Coronary artery (tissue), 2 donors: ENCODE data around the gene DSCAML1.

Source experiments
- DNase-seq: peaks from one replicate; pipeline ENCODE4 v3.0.0-alpha.2; 2017; ENCODE audit warnings: low spot score
- H3K27ac ChIP-seq, 2 donors: fragments of 200-600 bp; sonication (generic); one replicate each; pipeline ENCODE4 v1.5.1; 2016 to 2019
- H3K4me3 ChIP-seq: fragments of 200-600 bp; sonication (generic); 2 replicates; pipeline ENCODE4 v1.5.1; 2016; ENCODE audit warnings: mild to moderate bottlenecking, moderate library complexity
- CTCF ChIP-seq: fragments of 200-600 bp; sonication (generic); IDR thresholded peaks from one replicate; pipeline ENCODE4 v1.5.1; 2019; ENCODE audit warnings: antibody characterized with exemption

The DSCAML1 gene

DNA sequence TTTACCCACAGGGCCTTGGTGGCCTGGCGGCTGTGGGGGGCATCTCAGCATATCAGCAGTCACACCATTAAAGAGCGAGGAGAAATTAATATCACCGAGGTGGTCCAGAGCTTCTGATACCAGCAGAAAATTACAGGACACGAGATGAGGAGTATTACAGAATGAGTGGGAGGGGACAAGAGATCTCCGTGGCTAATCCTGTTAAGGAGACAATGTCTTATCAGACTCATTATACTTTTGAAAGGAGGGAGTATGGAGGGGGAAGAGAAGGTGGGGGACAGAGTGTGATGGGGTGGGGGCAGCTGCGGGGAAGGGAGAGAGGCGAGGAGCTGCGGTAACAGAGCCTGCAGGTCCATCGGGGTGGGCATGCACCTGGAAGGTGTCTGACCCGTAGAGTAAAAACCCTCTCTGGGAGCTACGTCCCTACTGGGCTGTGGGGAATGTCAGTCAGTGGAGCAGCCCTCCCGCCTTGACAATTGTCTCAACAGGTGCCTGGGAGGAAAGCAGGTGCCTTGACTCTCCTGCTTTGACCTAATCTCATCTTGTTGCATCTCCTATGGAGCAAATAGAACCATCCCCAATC lies 245.2 kb downstream of the DSCAML1 start:
- no peak for TF ChIP-seq CTCF
- no peak overlapping the region for H3K4me3 ChIP-seq
- H3K27ac ChIP-seq, result no peak overlapping the region
- no peak for DNase-seq

- no peak for TF ChIP-seq CTCF
- H3K4me3 ChIP-seq, result no peak overlapping the region
- H3K27ac ChIP-seq, result no peak overlapping the region
- DNase-seq, result no peak
These were observed 246.6 kb downstream of the DSCAML1 start for GRCh38 chr11:117550466-117550865.

DNA sequence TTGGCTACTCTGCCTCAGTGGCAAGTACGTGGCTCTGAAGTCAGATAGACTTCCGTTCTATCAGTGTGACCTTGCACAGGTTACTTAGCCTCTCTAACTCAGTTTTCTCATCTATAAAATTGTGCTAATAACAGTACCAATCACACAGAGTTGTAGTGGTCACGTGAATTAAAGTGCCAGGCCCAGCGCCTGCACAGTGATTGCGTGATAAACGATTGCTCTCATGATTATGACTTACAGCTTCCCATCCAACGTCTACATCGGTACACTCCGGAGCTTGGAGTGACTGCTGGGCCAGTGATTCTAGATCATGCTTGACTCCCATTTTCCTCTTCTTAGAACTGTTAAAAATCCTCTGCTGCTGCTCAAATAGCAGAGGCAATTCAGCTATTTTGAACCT lies 247.6 kb downstream of the DSCAML1 start:
- no peak overlapping the region for H3K27ac ChIP-seq
- TF ChIP-seq CTCF, result no peak
- DNase-seq, result no peak
- H3K4me3 ChIP-seq, result no peak overlapping the region

DNA sequence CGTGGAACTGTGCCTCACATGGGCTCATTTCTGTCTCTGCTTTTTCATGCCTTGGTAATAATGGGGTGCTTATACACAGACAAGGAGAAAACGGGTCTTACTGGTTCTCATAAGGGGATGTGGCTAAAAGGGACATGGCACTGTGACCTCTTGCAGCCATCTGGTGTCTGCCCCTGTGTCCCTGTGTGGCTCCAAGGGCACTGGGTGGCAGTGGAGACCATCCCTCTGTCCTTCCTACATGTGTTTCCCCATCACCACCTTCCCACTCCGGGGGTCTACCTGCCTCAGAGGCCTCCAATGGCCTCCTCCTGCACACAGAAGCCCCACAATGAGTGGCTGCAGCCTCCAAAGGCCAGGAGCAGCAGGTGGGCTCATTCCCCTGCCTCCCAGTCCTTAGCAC lies 248.1 kb downstream of the DSCAML1 start:
- TF ChIP-seq CTCF, result no peak
- Histone ChIP-seq H3K27ac (no peak overlapping the region), H3K4me3 (no peak overlapping the region)
- DNase-seq, result no peak

GRCh38 chr11:117547946-117548345 lies 249.1 kb downstream of the DSCAML1 start:
- TF ChIP-seq CTCF, result no peak
- no peak for DNase-seq
- Histone ChIP-seq H3K27ac (no peak overlapping the region), H3K4me3 (no peak overlapping the region)

DNA sequence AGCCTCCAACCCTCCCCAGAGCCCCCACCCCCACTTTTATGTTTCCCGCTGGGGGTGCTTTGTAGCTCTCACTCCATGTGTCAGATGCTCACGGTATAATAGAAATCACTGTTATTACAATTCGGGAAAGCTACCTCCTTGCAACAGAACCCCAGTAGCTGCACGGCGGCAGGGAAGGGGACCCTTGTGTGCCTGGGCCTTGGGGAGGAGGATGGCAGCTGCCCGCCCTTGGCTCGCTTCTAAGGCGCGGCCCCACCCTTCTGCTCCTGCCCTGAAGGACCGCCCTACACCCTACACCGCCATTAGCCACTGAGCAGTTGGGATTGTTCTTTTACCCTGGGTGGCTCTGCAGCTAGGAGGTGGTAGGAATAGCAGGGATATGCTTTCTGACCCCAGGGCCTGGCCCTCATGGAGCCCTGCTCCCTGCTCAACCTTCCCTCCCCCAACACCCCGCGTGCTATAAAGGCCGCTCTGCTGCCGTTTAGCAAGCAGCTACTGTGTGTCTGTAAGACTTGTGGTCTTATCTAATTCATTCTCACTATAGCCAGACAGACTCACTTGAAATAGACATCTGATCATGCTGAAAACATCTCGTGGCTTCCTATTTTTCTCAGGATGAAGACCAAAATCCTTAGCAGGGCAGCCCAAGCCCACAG lies 249.7 kb downstream of the DSCAML1 start:
- DNase-seq, result no peak
- no peak overlapping the region for H3K4me3 ChIP-seq
- no peak overlapping the region for H3K27ac ChIP-seq
- no peak for TF ChIP-seq CTCF

DNA sequence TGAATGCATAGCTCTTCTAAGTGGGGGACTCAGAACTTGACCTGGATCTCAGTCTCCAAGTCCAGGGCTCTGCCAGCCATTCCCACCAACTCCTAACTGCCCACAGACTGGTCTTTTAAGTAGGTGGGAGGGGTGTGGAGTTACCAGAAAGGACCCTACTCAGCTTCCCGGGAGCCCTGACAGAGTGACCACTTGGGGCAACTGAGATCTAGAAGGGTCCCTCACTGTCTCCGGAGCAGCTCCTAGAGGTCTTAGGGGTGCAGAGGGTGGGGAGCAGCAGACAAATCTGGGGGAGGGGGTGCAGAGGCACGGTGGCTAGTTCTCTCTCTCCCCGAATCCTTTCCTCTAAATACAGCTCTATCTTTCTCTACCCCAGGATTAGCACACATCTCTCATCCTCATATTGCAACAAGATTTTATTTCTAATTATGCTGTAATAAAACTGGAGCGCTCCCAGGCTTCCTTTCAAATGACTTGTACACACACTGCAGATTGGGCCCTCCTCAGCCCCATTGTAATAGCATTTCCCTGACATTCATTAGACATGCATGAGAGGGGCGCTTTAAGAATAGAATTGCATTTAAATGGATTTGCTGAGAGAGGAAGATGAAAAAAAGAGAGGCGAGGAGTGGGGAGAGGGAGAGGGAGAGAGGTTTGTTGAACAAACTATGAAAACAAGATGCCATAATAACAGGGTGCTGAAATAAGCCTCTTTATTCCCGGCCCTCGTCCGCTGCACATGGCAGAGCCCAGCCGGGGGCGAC lies 250.4 kb downstream of the DSCAML1 start:
- TF ChIP-seq CTCF, result no peak
- no peak overlapping the region for H3K4me3 ChIP-seq
- DNase-seq, result no peak
- no peak overlapping the region for H3K27ac ChIP-seq
